Muscle layer of colon (tissue), 2 donors: ENCODE measurements around the gene CTNNAL1.
A peak's percentile ranks its signal among the peaks of the same experiment; 100 is the strongest.
"Not testable (repeated sequence)": the region's sequence is repeated elsewhere in the genome, so short reads cannot be mapped to it uniquely, and the experiment has no call there.

Source experiments
- H3K27ac ChIP-seq: one replicate; pipeline ENCODE4 v1.7.0; 2013; ENCODE audit warnings: low read depth, mild to moderate bottlenecking, low read length, moderate library complexity
- H3K27me3 ChIP-seq, 2 donors: one replicate each; pipeline ENCODE4 v1.7.0; 2013; ENCODE audit warnings: low read length in 2 of 2, mild to moderate bottlenecking in 2 of 2; ENCODE audit not compliant: insufficient read depth in 2 of 2, control insufficient read depth in 1 of 2
- H3K36me3 ChIP-seq: one replicate; pipeline ENCODE4 v1.7.0; 2013; ENCODE audit warnings: mild to moderate bottlenecking, low read length; ENCODE audit not compliant: insufficient read depth
- H3K4me1 ChIP-seq: one replicate; pipeline ENCODE4 v1.7.0; 2013; ENCODE audit warnings: mild to moderate bottlenecking, low read length; ENCODE audit not compliant: insufficient read depth
- H3K4me3 ChIP-seq, 2 donors: one replicate each; pipeline ENCODE4 v1.7.0; 2013; ENCODE audit warnings: low read length in 2 of 2, low read depth in 1 of 2, mild to moderate bottlenecking in 1 of 2, moderate library complexity in 1 of 2
- H3K9ac ChIP-seq: one replicate; pipeline ENCODE4 v1.7.0; 2013; ENCODE audit warnings: low read length
- H3K9me3 ChIP-seq: one replicate; pipeline ENCODE4 v1.7.0; 2013; ENCODE audit warnings: mild to moderate bottlenecking, low read length
- donor health status: abdominal sarcoma.
- donor health status: Adenocarcinoma of cecum.

CTNNAL1 gene

GRCh38 chr9:108951578-108951977 lies 61.7 kb downstream of the CTNNAL1 start:
- no peaks in the 10 kb centered on the region for H3K4me1 ChIP-seq
- no peak overlapping the region for H3K4me3 ChIP-seq

GRCh38 chr9:108950168-108950567 lies 63.1 kb downstream of the CTNNAL1 start:
- no peaks in the 10 kb centered on the region for H3K9me3 ChIP-seq
- H3K4me1 ChIP-seq: no peaks in the 10 kb centered on the region
- no peak overlapping the region for H3K9ac ChIP-seq
- no peak overlapping the region for H3K4me3 ChIP-seq
- no peaks in the 10 kb centered on the region for H3K27me3 ChIP-seq
- no peak overlapping the region for H3K27ac ChIP-seq
- H3K36me3 ChIP-seq: peaks cover 5% of the 10 kb centered on the region

More at GRCh38 chr9:108951578-108951977, 61.7 kb downstream of the CTNNAL1 start:
- Histone ChIP-seq H3K9me3 (no peaks in the 10 kb centered on the region), H3K27me3 (no peaks in the 10 kb centered on the region), H3K9ac (no peak overlapping the region), H3K27ac (no peak overlapping the region), H3K36me3 (peaks cover under 1% of the 10 kb centered on the region)

- Histone ChIP-seq H3K27ac (no peak overlapping the region), H3K36me3 (peaks cover 25% of the 10 kb centered on the region), H3K4me3 (no peak overlapping the region), H3K9ac (no peak overlapping the region), H3K4me1 (peaks cover 8% of the 10 kb centered on the region), H3K27me3 (no peaks in the 10 kb centered on the region), H3K9me3 (no peaks in the 10 kb centered on the region)
These were observed 73.3 kb downstream of the CTNNAL1 start for GRCh38 chr9:108939975-108940374.

- peaks cover 25% of the 10 kb centered on the region for H3K36me3 ChIP-seq
- H3K4me1 ChIP-seq: peaks cover 18% of the 10 kb centered on the region
- H3K4me3 ChIP-seq: no peak overlapping the region
- no peaks in the 10 kb centered on the region for H3K9me3 ChIP-seq
- H3K9ac ChIP-seq: no peak overlapping the region
- no peaks in the 10 kb centered on the region for H3K27me3 ChIP-seq
- H3K27ac ChIP-seq: no peak overlapping the region
These were observed 75.6 kb downstream of the CTNNAL1 start for GRCh38 chr9:108937561-108938305.

- H3K4me3 ChIP-seq: peak within 1 kb of the TSS; percentile 94 to 96
- H3K36me3 ChIP-seq: peaks cover 6% of the 10 kb centered on the region
- H3K27ac ChIP-seq: peak within 1 kb of the TSS; percentile 96
- H3K4me1 ChIP-seq: peaks cover 20% of the 10 kb centered on the region
- H3K9me3 ChIP-seq: no peaks in the 10 kb centered on the region
- peak within 1 kb of the TSS; percentile 94 for H3K9ac ChIP-seq
- no peaks in the 10 kb centered on the region for H3K27me3 ChIP-seq
These were observed 78.9 kb downstream of the CTNNAL1 start, which contains the start of gene ABITRAM for GRCh38 chr9:108934323-108934893. ABITRAM (plus strand) TSS chr9:108934400; CDS start chr9:108934487, 87 bp downstream.

GRCh38 chr9:108933718-108934322 lies 79.5 kb downstream of the CTNNAL1 start, which contains the start of gene ELP1:
ELP1 (minus strand) TSS chr9:108934124; CDS start chr9:108931146, 2,978 bp downstream.
- H3K9me3 ChIP-seq: no peaks in the 10 kb centered on the region
- H3K4me3 ChIP-seq: peak within 1 kb of the TSS; percentile 94 to 96
- peaks cover 20% of the 10 kb centered on the region for H3K4me1 ChIP-seq
- H3K27ac ChIP-seq: peak within 1 kb of the TSS; percentile 96
- H3K27me3 ChIP-seq: no peaks in the 10 kb centered on the region
- H3K36me3 ChIP-seq: peaks cover 4% of the 10 kb centered on the region
- peak within 1 kb of the TSS; percentile 94 for H3K9ac ChIP-seq

GRCh38 chr9:108933231-108933717 lies 80.0 kb downstream of the CTNNAL1 start:
- H3K4me3 ChIP-seq: peak overlapping the region; percentile 94 to 96
- H3K4me1 ChIP-seq: peaks cover 20% of the 10 kb centered on the region
- H3K27ac ChIP-seq: peak overlapping the region; percentile 96
- no peaks in the 10 kb centered on the region for H3K9me3 ChIP-seq
- peaks cover 9% of the 10 kb centered on the region for H3K36me3 ChIP-seq
- no peaks in the 10 kb centered on the region for H3K27me3 ChIP-seq
- H3K9ac ChIP-seq: peak overlapping the region; percentile 94

- H3K9ac ChIP-seq: no peak overlapping the region
- H3K27ac ChIP-seq: no peak overlapping the region
- no peaks in the 10 kb centered on the region for H3K9me3 ChIP-seq
- H3K4me3 ChIP-seq: no peak overlapping the region
- peaks cover 56% of the 10 kb centered on the region for H3K36me3 ChIP-seq
- H3K27me3 ChIP-seq: no peaks in the 10 kb centered on the region
- peaks cover 9% of the 10 kb centered on the region for H3K4me1 ChIP-seq
These were observed 84.9 kb downstream of the CTNNAL1 start for GRCh38 chr9:108928386-108928785.

- H3K4me3 ChIP-seq: no peak overlapping the region
- H3K27ac ChIP-seq: no peak overlapping the region
- H3K4me1 ChIP-seq: no peaks in the 10 kb centered on the region
- no peaks in the 10 kb centered on the region for H3K9me3 ChIP-seq
- H3K27me3 ChIP-seq: no peaks in the 10 kb centered on the region
- peaks cover 72% of the 10 kb centered on the region for H3K36me3 ChIP-seq
- no peak overlapping the region for H3K9ac ChIP-seq
These were observed 88.8 kb downstream of the CTNNAL1 start for GRCh38 chr9:108924466-108924865.

- no peaks in the 10 kb centered on the region for H3K4me1 ChIP-seq
- H3K27ac ChIP-seq: no peak overlapping the region
- H3K9me3 ChIP-seq: no peaks in the 10 kb centered on the region
- no peak overlapping the region for H3K4me3 ChIP-seq
- no peak overlapping the region for H3K9ac ChIP-seq
- peaks cover 62% of the 10 kb centered on the region for H3K36me3 ChIP-seq
- no peaks in the 10 kb centered on the region for H3K27me3 ChIP-seq
These were observed 92.1 kb downstream of the CTNNAL1 start for GRCh38 chr9:108921200-108921599.

- not testable (repeated sequence) for H3K4me3 ChIP-seq, H3K9me3 ChIP-seq, H3K27me3 ChIP-seq, H3K4me1 ChIP-seq, H3K27ac ChIP-seq, H3K9ac ChIP-seq
- H3K36me3 ChIP-seq: peaks cover 60% of the 10 kb centered on the region
These were observed 92.9 kb downstream of the CTNNAL1 start for GRCh38 chr9:108920401-108920800.
